ENCODE measurements around the gene CCDC88C. TPM values are rescaled to one million over a fixed set of nuclear protein-coding genes. Genes with fewer than 3 reads are reported as not detected.

CCDC88C gene
- total and polyA plus RNA-seq, 3 donors from 2014 or later, result 36.5 to 51.3 (median 47.4) TPM

- no peak for TF ChIP-seq CTCF (IDR thresholded peaks at IDR 0.05)
- TF ChIP-seq POLR2A (IDR thresholded peaks at IDR 0.05), result no peak
- H3K27me3 ChIP-seq, result no peaks in the 10 kb centered on the region
- H3K4me3 ChIP-seq, result no peak overlapping the region
- DNase-seq, result no peak
- intact Hi-C loops (cut with DNase I; ENCODE audit: low total_unique reads), result no loop called here
- WGBS, 2 donors, result 78 to 88% methylated on average over 4 of the region's 4 CpGs
- H3K4me1 ChIP-seq, result no peaks in the 10 kb centered on the region
- no peak overlapping the region for H3K27ac ChIP-seq
- no peaks in the 10 kb centered on the region for H3K9me3 ChIP-seq
- H3K36me3 ChIP-seq (ENCODE audit: low read depth, missing control alignments), result no peaks in the 10 kb centered on the region
These were observed 179.5 kb downstream of the CCDC88C start for GRCh38 chr14:91238085-91238484.

GRCh38 chr14:91237219-91237618 lies 180.4 kb downstream of the CCDC88C start:
- Histone ChIP-seq H3K9me3 (no peaks in the 10 kb centered on the region), H3K27me3 (no peaks in the 10 kb centered on the region), H3K4me1 (no peaks in the 10 kb centered on the region), H3K36me3 (ENCODE audit: low read depth, missing control alignments) (no peaks in the 10 kb centered on the region), H3K4me3 (no peak overlapping the region), H3K27ac (no peak overlapping the region)
- DNase-seq, result no peak
- 91 to 92% methylated on average over 7 of the region's 7 CpGs for WGBS, 2 donors
- TF ChIP-seq POLR2A (IDR thresholded peaks at IDR 0.05) (no peak), CTCF (IDR thresholded peaks at IDR 0.05) (no peak)
- intact Hi-C loops (cut with DNase I; ENCODE audit: low total_unique reads), result no loop called here

- no peaks in the 10 kb centered on the region for H3K36me3 ChIP-seq (ENCODE audit: low read depth, missing control alignments)
- no peaks in the 10 kb centered on the region for H3K9me3 ChIP-seq
- WGBS, 2 donors, result 91 to 96% methylated on average over 7 of the region's 7 CpGs
- no peaks in the 10 kb centered on the region for H3K4me1 ChIP-seq
- H3K27me3 ChIP-seq, result no peaks in the 10 kb centered on the region
- H3K4me3 ChIP-seq, result no peak overlapping the region
- DNase-seq, result no peak
- no peak overlapping the region for H3K27ac ChIP-seq
- no peak for TF ChIP-seq CTCF (IDR thresholded peaks at IDR 0.05)
- TF ChIP-seq POLR2A (IDR thresholded peaks at IDR 0.05), result no peak
- intact Hi-C loops (cut with DNase I; ENCODE audit: low total_unique reads), result no loop called here
These were observed 181.8 kb downstream of the CCDC88C start for GRCh38 chr14:91235841-91236240.

- no peaks in the 10 kb centered on the region for H3K4me1 ChIP-seq
- H3K4me3 ChIP-seq, result no peak overlapping the region
- no peaks in the 10 kb centered on the region for H3K36me3 ChIP-seq (ENCODE audit: low read depth, missing control alignments)
- intact Hi-C loops (cut with DNase I; ENCODE audit: low total_unique reads), result no loop called here
- no peaks in the 10 kb centered on the region for H3K9me3 ChIP-seq
- no peak overlapping the region for H3K27ac ChIP-seq
- no peaks in the 10 kb centered on the region for H3K27me3 ChIP-seq
- DNase-seq, result no peak
- 58 to 80% methylated on average over 10 to 16 of the region's 16 CpGs for WGBS, 2 donors
- no peak for TF ChIP-seq CTCF (IDR thresholded peaks at IDR 0.05)
- no peak for TF ChIP-seq POLR2A (IDR thresholded peaks at IDR 0.05)
These were observed 182.9 kb downstream of the CCDC88C start for GRCh38 chr14:91234791-91235114.

GRCh38 chr14:91233936-91234790 lies 183.5 kb downstream of the CCDC88C start:
- DNase-seq, result no peak
- no peaks in the 10 kb centered on the region for H3K9me3 ChIP-seq
- WGBS, 2 donors, result 63 to 79% methylated on average over 33 to 63 of the region's 63 CpGs

More at GRCh38 chr14:91233936-91234790, 183.5 kb downstream of the CCDC88C start:
- no peak overlapping the region for H3K27ac ChIP-seq
- H3K27me3 ChIP-seq, result no peaks in the 10 kb centered on the region
- intact Hi-C loops (cut with DNase I; ENCODE audit: low total_unique reads), result no loop called here
- no peaks in the 10 kb centered on the region for H3K36me3 ChIP-seq (ENCODE audit: low read depth, missing control alignments)
- TF ChIP-seq POLR2A (IDR thresholded peaks at IDR 0.05), result no peak
- TF ChIP-seq CTCF (IDR thresholded peaks at IDR 0.05), result no peak
- no peaks in the 10 kb centered on the region for H3K4me1 ChIP-seq
- H3K4me3 ChIP-seq, result no peak overlapping the region
